ENCODE data around the gene CDK10.

- no peak for TF ChIP-seq RAD21 (IDR thresholded peaks at IDR 0.05; ENCODE audit: low read depth)
- no peak; the same call in 1 of the 2 replicates for TF ChIP-seq MAX (IDR thresholded peaks at IDR 0.05)
- no peak for TF ChIP-seq EGR1 (IDR thresholded peaks at IDR 0.05)
- TF ChIP-seq YY1 (IDR thresholded peaks at IDR 0.05; ENCODE audit: low read depth): no peak
- TF ChIP-seq TEAD4 (IDR thresholded peaks at IDR 0.05): no peak
- no peak for TF ChIP-seq USF1 (IDR thresholded peaks at IDR 0.05)
- 0 out of 2 replicates have a peak, but pooled peaks have one; percentile 9 for TF ChIP-seq TAF1 (IDR thresholded peaks at IDR 0.05; ENCODE audit: low read depth)
- no peak for TF ChIP-seq CREB1 (IDR thresholded peaks at IDR 0.05; ENCODE audit: low read depth)
- TF ChIP-seq EP300 (IDR thresholded peaks at IDR 0.05; ENCODE audit: borderline replicate concordance): no peak
- TF ChIP-seq, protein P1, sequence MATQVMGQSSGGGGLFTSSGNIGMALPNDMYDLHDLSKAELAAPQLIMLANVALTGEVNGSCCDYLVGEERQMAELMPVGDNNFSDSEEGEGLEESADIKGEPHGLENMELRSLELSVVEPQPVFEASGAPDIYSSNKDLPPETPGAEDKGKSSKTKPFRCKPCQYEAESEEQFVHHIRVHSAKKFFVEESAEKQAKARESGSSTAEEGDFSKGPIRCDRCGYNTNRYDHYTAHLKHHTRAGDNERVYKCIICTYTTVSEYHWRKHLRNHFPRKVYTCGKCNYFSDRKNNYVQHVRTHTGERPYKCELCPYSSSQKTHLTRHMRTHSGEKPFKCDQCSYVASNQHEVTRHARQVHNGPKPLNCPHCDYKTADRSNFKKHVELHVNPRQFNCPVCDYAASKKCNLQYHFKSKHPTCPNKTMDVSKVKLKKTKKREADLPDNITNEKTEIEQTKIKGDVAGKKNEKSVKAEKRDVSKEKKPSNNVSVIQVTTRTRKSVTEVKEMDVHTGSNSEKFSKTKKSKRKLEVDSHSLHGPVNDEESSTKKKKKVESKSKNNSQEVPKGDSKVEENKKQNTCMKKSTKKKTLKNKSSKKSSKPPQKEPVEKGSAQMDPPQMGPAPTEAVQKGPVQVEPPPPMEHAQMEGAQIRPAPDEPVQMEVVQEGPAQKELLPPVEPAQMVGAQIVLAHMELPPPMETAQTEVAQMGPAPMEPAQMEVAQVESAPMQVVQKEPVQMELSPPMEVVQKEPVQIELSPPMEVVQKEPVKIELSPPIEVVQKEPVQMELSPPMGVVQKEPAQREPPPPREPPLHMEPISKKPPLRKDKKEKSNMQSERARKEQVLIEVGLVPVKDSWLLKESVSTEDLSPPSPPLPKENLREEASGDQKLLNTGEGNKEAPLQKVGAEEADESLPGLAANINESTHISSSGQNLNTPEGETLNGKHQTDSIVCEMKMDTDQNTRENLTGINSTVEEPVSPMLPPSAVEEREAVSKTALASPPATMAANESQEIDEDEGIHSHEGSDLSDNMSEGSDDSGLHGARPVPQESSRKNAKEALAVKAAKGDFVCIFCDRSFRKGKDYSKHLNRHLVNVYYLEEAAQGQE (IDR thresholded peaks at IDR 0.05; ENCODE audit: low read depth): no peak
- no peak for TF ChIP-seq FOXM1 (IDR thresholded peaks at IDR 0.05; ENCODE audit: borderline replicate concordance, low read depth)
Observed at GRCh38 chr16:89658221-89658879, 28.1 kb upstream of the CDK10 start.

Measured in Ishikawa (cell line).